NCI-H2029 (cell line): Measurements from ENCODE around the gene PROM1.

Experiments
- DNase-seq: peaks from one replicate; lab custom pipeline; 2025; lab: John Stamatoyannopoulos, UW

PROM1 gene

GRCh38 chr4:16062601-16063000 is 21.2 kb downstream of the PROM1 start:
- no peak for DNase-seq

- DNase-seq = peak; percentile 16
Observed at GRCh38 chr4:16056681-16057385, 27.0 kb downstream of the PROM1 start.

GRCh38 chr4:16055873-16056272 is 27.9 kb downstream of the PROM1 start:
- no peak for DNase-seq

- DNase-seq = no peak
Observed at GRCh38 chr4:16055471-16055870, 28.4 kb downstream of the PROM1 start.

GRCh38 chr4:16052939-16053338 is 30.9 kb downstream of the PROM1 start:
- DNase-seq = no peak

GRCh38 chr4:16051980-16052379 is 31.8 kb downstream of the PROM1 start:
- DNase-seq = no peak

GRCh38 chr4:16051132-16051531 is 32.7 kb downstream of the PROM1 start:
- no peak for DNase-seq

- no peak for DNase-seq
Observed at GRCh38 chr4:16050669-16051068, 33.2 kb downstream of the PROM1 start.

- no peak for DNase-seq
Observed at GRCh38 chr4:16048619-16049419, 35.0 kb downstream of the PROM1 start.

- peak; percentile 17 for DNase-seq
Observed at GRCh38 chr4:16045687-16046086, 38.1 kb downstream of the PROM1 start.

GRCh38 chr4:16043642-16044498 is 40.0 kb downstream of the PROM1 start:
- DNase-seq = no peak

- no peak for DNase-seq
Observed at GRCh38 chr4:16039139-16039538, 44.7 kb downstream of the PROM1 start.

GRCh38 chr4:16037901-16038300 is 45.9 kb downstream of the PROM1 start:
- no peak for DNase-seq

GRCh38 chr4:16035843-16036242 is 48.0 kb downstream of the PROM1 start:
- no peak for DNase-seq

- no peak for DNase-seq
Observed at GRCh38 chr4:16034010-16034748, 49.6 kb downstream of the PROM1 start.

GRCh38 chr4:16032396-16032770 is 51.4 kb downstream of the PROM1 start:
- no peak for DNase-seq

GRCh38 chr4:16031546-16032395 is 52.1 kb downstream of the PROM1 start:
- DNase-seq = no peak

GRCh38 chr4:16029886-16030285 is 53.9 kb downstream of the PROM1 start:
- no peak for DNase-seq

GRCh38 chr4:16029262-16029661 is 54.6 kb downstream of the PROM1 start:
- no peak for DNase-seq

GRCh38 chr4:16027626-16028025 is 56.2 kb downstream of the PROM1 start:
- no peak for DNase-seq

GRCh38 chr4:16027114-16027513 is 56.7 kb downstream of the PROM1 start:
- DNase-seq = no peak
